Measurements from ENCODE around the gene PPP3CA. TPM values are rescaled to one million over a fixed set of nuclear protein-coding genes. Genes with fewer than 3 reads are reported as not detected.

PPP3CA gene
- total RNA-seq, 1 experiment from 2014 or later = 133 TPM

GRCh38 chr4:101067383-101067782 is 279.9 kb downstream of the PPP3CA start:
- ATAC-seq (no peak), DNase-seq (ENCODE audit: low read depth, low spot score) (no peak)
- Histone ChIP-seq H3K27me3 (ENCODE audit: insufficient read depth, low read length) (no peaks in the 10 kb centered on the region), H3K4me2 (ENCODE audit: low read length) (no peak overlapping the region), H3K36me3 (ENCODE audit: control insufficient read depth in 1 of 2, insufficient read depth in 2 of 2, low read length in 2 of 2) (peaks cover 0 to 7% of the 10 kb centered on the region in 2 experiments; a peak in 1 of 4 replicates), H3K4me1 (ENCODE audit: control insufficient read depth in 1 of 2, insufficient read depth in 2 of 2, low read length in 2 of 2) (no peaks in the 10 kb centered on the region), H3K9ac (ENCODE audit: low read length) (no peak overlapping the region), H3K4me3 (replicated peaks in 1 of 2; ENCODE audit: low read depth in 1 of 2, low read length in 2 of 2) (no peak overlapping the region), H3K79me2 (ENCODE audit: insufficient read depth, low read length) (0 out of 2 replicates have a peak, but pooled peaks cover 4% of the 10 kb centered on the region), H3K9me2 (ENCODE audit: insufficient read depth) (no peaks in the 10 kb centered on the region), H3K27ac (ENCODE audit: low read depth, low read length) (no peak overlapping the region), H4K20me1 (ENCODE audit: insufficient read depth) (no peaks in the 10 kb centered on the region), H2AFZ (ENCODE audit: low read depth, low read length, poor library complexity, severe bottlenecking) (no peak overlapping the region), H3K9me3 (ENCODE audit: control insufficient read depth in 1 of 2, insufficient read depth in 1 of 2, low read depth in 1 of 2, low read length in 2 of 2) (no peaks in the 10 kb centered on the region)
- ChIA-PET POLR2A (no interaction called here), CTCF (no interaction called here), RAD21 (ENCODE audit: low non-redundant PET in 1 of 2, low total read pairs in 2 of 2, uncharacterized antibody in 2 of 2, unreplicated experiment in 2 of 2) (no interaction called here)
- no TSS peak for BruUV-seq (replicated peaks)
- TF ChIP-seq, protein P1, sequence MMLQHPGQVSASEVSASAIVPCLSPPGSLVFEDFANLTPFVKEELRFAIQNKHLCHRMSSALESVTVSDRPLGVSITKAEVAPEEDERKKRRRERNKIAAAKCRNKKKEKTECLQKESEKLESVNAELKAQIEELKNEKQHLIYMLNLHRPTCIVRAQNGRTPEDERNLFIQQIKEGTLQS (IDR thresholded peaks at IDR 0.05) = no peak
- TF ChIP-seq, protein P2, sequence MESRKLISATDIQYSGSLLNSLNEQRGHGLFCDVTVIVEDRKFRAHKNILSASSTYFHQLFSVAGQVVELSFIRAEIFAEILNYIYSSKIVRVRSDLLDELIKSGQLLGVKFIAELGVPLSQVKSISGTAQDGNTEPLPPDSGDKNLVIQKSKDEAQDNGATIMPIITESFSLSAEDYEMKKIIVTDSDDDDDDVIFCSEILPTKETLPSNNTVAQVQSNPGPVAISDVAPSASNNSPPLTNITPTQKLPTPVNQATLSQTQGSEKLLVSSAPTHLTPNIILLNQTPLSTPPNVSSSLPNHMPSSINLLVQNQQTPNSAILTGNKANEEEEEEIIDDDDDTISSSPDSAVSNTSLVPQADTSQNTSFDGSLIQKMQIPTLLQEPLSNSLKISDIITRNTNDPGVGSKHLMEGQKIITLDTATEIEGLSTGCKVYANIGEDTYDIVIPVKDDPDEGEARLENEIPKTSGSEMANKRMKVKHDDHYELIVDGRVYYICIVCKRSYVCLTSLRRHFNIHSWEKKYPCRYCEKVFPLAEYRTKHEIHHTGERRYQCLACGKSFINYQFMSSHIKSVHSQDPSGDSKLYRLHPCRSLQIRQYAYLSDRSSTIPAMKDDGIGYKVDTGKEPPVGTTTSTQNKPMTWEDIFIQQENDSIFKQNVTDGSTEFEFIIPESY (IDR thresholded peaks at IDR 0.05; ENCODE audit: extremely low read depth, insufficient replicate concordance, low read length) = no peak
- no peak for TF ChIP-seq EZH2 (IDR thresholded peaks at IDR 0.05)
- TF ChIP-seq FOSL1 (IDR thresholded peaks at IDR 0.05; ENCODE audit: low read depth) = no peak
- TF ChIP-seq SP1 (IDR thresholded peaks at IDR 0.05; ENCODE audit: low read depth) = no peak
- TF ChIP-seq EGR1 (IDR thresholded peaks at IDR 0.05; ENCODE audit: low read depth) = no peak
- TF ChIP-seq SRF (IDR thresholded peaks at IDR 0.05; ENCODE audit: low read depth) = no peak
- no peak for TF ChIP-seq EZH2phosphoT487 (IDR thresholded peaks at IDR 0.05; ENCODE audit: borderline replicate concordance)
- no peak for TF ChIP-seq POLR2AphosphoS5 (IDR thresholded peaks at IDR 0.05; ENCODE audit: low read depth, low read length)
- no peak for TF ChIP-seq JUND (IDR thresholded peaks at IDR 0.05)
- no peak for TF ChIP-seq ZFX (IDR thresholded peaks at IDR 0.05)
- TF ChIP-seq CBX3 (IDR thresholded peaks at IDR 0.05; ENCODE audit: low read depth) = no peak
- intact Hi-C loops (cut with micrococcal nuclease) = no loop called here

All from HCT116 (cell line).